Measurements from ENCODE around the gene MVK.

MVK gene

DNA sequence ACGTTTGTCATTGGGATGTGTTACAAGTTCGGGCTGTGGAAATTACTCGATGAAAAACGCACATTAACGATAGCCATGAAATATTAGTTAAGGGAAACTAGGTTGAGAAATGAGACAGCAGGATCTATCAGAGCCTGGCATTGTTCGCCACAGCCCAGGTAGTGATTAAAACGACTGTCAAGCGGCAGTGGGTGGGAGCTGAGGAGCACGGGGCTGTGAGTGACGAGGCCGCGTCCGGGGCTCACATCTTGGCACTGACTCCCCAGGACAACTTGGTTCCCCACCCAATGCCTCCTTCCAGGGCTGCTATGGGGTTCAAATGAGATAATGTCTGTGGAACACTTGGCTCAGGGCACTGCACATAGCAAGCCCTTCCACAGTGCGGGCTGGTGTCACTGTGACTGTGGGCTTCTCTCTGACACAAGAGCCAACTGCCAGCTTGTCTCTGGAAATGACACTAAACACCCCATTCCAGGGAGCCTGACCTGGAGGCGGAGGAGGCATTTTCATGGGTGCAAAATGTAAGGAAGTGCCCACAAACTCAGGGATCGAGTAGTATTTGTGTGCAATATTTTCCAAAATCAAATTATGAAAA, 19.6 kb upstream of the MVK start:
- Mint-ChIP-seq H3K9me3 (no peaks in the 10 kb centered on the region), H3K27ac (no peak overlapping the region), H3K36me3 (ENCODE audit: low read depth) (peaks cover 6% of the 10 kb centered on the region), H3K4me1 (ENCODE audit: low read depth) (no peaks in the 10 kb centered on the region), H3K4me3 (no peak overlapping the region), H3K27me3 (peaks cover 5% of the 10 kb centered on the region)
- no peak for DNase-seq

- DNase-seq = no peak
- Mint-ChIP-seq H3K36me3 (ENCODE audit: low read depth) (peaks cover 7% of the 10 kb centered on the region), H3K4me3 (no peak overlapping the region), H3K27ac (no peak overlapping the region), H3K9me3 (no peaks in the 10 kb centered on the region), H3K27me3 (peaks cover 3% of the 10 kb centered on the region), H3K4me1 (ENCODE audit: low read depth) (no peaks in the 10 kb centered on the region)
These were observed 18.8 kb upstream of the MVK start for GRCh38 chr12:109554761-109555160.

DNA sequence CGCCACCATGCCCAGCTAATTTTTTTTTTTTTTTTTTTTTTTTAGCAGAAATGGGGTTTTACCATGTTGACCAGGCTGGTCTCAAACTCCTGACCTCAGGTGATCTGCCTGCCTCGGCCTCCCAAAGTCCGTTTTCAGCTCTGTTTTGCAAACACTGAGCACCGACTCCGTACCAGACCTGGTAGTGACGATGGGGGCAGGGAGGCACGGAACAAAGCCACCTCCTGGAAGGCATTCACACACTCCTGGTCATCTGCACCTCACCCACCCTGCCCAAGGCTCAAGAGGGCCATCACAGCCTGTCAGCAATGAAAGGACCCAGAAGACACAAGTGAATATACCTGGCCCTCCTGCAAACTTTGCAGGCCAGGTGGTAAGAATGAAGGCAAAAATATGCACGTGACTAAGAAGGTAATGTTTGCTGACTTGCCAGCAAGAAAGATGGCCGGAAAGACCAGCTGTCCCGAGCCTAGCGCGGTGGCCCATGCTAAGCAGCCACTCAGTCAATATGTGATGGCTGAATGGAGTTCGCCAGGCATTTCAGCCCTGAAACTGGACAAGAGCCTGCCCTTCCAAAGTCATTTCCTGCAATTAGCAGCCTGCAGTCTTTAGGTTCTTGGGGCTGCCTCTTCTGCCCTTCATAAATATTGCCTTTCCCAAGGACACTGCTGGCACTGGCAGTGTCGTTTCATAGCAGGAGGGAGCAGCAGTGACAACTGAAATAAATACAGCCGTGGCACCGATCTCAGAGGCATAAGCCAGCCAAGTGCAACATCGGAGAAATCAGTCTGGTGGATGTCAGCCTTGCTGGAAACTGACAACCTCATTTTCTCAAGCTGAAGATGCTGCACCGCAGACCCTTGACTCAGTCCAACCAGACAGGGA, 17.9 kb upstream of the MVK start:
- DNase-seq = no peak
- Mint-ChIP-seq H3K36me3 (ENCODE audit: low read depth) (peaks cover 7% of the 10 kb centered on the region), H3K27ac (no peak overlapping the region), H3K9me3 (no peaks in the 10 kb centered on the region), H3K27me3 (no peaks in the 10 kb centered on the region), H3K4me1 (ENCODE audit: low read depth) (no peaks in the 10 kb centered on the region), H3K4me3 (no peak overlapping the region)

- no peaks in the 10 kb centered on the region for H3K4me1 Mint-ChIP-seq (ENCODE audit: low read depth)
- H3K36me3 Mint-ChIP-seq (ENCODE audit: low read depth) = peaks cover 21% of the 10 kb centered on the region
- H3K27ac Mint-ChIP-seq = no peak overlapping the region
- H3K4me3 Mint-ChIP-seq = no peak overlapping the region
- no peaks in the 10 kb centered on the region for H3K27me3 Mint-ChIP-seq
- DNase-seq = no peak
- H3K9me3 Mint-ChIP-seq = peaks cover 3% of the 10 kb centered on the region
These were observed 16.4 kb upstream of the MVK start for GRCh38 chr12:109557200-109557599.

DNA sequence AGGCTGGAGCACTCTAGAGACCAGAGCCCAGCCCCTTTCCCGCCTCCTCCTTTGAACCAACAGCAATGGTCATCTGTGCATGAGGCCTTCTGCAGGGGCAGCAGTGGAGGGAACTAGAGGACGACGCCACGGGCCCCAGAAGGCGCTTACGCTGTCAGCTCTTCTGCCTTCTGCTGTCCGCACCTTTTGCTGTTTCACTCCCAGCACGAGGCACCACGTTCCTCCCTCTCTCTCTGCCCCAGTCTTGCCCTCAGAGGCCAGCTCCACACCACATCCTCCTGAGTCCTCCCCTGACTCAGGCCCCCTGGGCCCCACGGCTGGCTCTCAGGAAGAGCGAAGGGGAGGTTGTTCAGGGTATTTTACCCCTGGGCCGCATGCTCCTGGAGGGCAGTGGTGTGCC, 15.8 kb upstream of the MVK start:
- peaks cover 27% of the 10 kb centered on the region for H3K36me3 Mint-ChIP-seq (ENCODE audit: low read depth)
- H3K4me3 Mint-ChIP-seq = no peak overlapping the region
- peaks cover 6% of the 10 kb centered on the region for H3K9me3 Mint-ChIP-seq
- no peak overlapping the region for H3K27ac Mint-ChIP-seq
- H3K4me1 Mint-ChIP-seq (ENCODE audit: low read depth) = no peaks in the 10 kb centered on the region
- no peak for DNase-seq
- no peaks in the 10 kb centered on the region for H3K27me3 Mint-ChIP-seq

- Mint-ChIP-seq H3K36me3 (ENCODE audit: low read depth) (peaks cover 35% of the 10 kb centered on the region), H3K4me1 (ENCODE audit: low read depth) (no peaks in the 10 kb centered on the region), H3K27ac (no peak overlapping the region)
These were observed 15.0 kb upstream of the MVK start for GRCh38 chr12:109558374-109559199.

DNA sequence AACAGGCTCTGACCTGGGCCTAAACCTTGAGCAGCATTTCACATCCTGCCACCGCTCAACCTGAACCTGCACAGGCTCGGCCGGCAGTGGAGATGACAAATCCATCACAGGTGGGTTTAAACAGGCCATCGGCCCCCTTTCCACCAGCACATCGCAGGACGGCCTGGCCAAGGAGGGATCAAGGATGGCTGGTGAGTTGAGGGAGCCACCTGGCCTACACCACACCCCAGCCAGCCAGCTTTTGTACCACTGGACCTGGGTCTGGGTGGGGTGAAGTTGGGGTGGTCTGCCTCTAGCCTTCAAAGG, 14.4 kb upstream of the MVK start:
- no peak overlapping the region for H3K4me3 Mint-ChIP-seq
- DNase-seq = no peak
- peaks cover 40% of the 10 kb centered on the region for H3K36me3 Mint-ChIP-seq (ENCODE audit: low read depth)
- no peak overlapping the region for H3K27ac Mint-ChIP-seq
- H3K27me3 Mint-ChIP-seq = no peaks in the 10 kb centered on the region
- no peaks in the 10 kb centered on the region for H3K4me1 Mint-ChIP-seq (ENCODE audit: low read depth)
- H3K9me3 Mint-ChIP-seq = peaks cover 6% of the 10 kb centered on the region

More at GRCh38 chr12:109558374-109559199, 15.0 kb upstream of the MVK start:
- Mint-ChIP-seq H3K27me3 (no peaks in the 10 kb centered on the region), H3K9me3 (peaks cover 6% of the 10 kb centered on the region), H3K4me3 (no peak overlapping the region)
- DNase-seq = no peak

- no peak overlapping the region for H3K27ac Mint-ChIP-seq
- DNase-seq = no peak
- peaks cover 45% of the 10 kb centered on the region for H3K36me3 Mint-ChIP-seq (ENCODE audit: low read depth)
- H3K4me1 Mint-ChIP-seq (ENCODE audit: low read depth) = no peaks in the 10 kb centered on the region
- H3K9me3 Mint-ChIP-seq = peaks cover 6% of the 10 kb centered on the region
- no peaks in the 10 kb centered on the region for H3K27me3 Mint-ChIP-seq
- no peak overlapping the region for H3K4me3 Mint-ChIP-seq
These were observed 14.0 kb upstream of the MVK start for GRCh38 chr12:109559601-109560000.

DNA sequence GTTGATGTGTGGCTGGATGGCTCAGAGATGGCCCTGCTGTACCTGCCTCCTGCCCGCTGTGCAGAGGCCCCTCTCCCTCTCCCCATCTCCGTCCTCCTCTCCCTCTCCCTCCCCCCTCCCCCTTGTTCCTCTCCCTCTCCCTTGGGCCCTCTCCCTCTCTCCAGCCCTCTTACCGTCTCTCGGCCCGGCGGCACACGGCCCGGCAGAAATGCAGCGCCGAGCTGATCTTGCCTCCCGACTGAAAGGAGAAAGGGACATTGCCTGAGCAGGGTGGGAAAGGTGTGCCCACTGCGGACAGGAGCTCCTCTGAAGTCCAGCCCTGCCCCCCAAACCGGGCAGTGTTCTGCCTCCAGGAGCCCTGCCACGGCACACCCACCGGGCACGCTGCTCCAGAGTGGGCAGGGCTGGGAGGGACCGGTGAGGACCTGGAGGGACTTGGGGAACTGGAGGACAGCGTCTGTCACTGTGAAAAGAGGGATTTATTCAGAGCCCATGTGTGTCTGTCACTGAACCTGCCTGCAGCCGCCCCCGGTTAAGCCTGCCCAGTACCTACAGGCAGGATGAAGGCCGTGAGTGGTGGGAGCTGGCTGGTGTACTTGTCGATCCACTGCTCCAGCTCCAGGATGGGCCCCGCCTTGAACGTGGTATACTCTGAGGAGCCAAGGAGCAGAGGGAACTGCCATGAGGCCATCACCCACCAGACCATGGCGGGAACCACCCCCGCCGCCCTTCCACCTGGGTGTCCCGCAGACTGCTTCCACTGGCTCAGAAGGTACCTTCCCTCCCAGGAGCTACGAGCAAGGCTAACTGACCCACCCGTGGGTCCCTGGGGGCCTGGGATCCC, 12.5 kb upstream of the MVK start:
- Mint-ChIP-seq H3K9me3 (peaks cover 6% of the 10 kb centered on the region), H3K27ac (no peak overlapping the region), H3K4me1 (ENCODE audit: low read depth) (no peaks in the 10 kb centered on the region), H3K36me3 (ENCODE audit: low read depth) (peaks cover 60% of the 10 kb centered on the region), H3K27me3 (no peaks in the 10 kb centered on the region), H3K4me3 (no peak overlapping the region)
- DNase-seq = no peak

- Mint-ChIP-seq H3K27ac (no peak overlapping the region), H3K4me1 (ENCODE audit: low read depth) (no peaks in the 10 kb centered on the region), H3K9me3 (peaks cover 6% of the 10 kb centered on the region), H3K4me3 (no peak overlapping the region), H3K36me3 (ENCODE audit: low read depth) (peaks cover 66% of the 10 kb centered on the region), H3K27me3 (no peaks in the 10 kb centered on the region)
- DNase-seq = no peak
These were observed 11.9 kb upstream of the MVK start for GRCh38 chr12:109561711-109562030.

- peaks cover 6% of the 10 kb centered on the region for H3K9me3 Mint-ChIP-seq
- H3K27ac Mint-ChIP-seq = no peak overlapping the region
- H3K4me1 Mint-ChIP-seq (ENCODE audit: low read depth) = no peaks in the 10 kb centered on the region
- no peaks in the 10 kb centered on the region for H3K27me3 Mint-ChIP-seq
- no peak overlapping the region for H3K4me3 Mint-ChIP-seq
- H3K36me3 Mint-ChIP-seq (ENCODE audit: low read depth) = peaks cover 74% of the 10 kb centered on the region
- no peak for DNase-seq
These were observed 10.7 kb upstream of the MVK start for GRCh38 chr12:109562871-109563270.

- H3K4me3 Mint-ChIP-seq = no peak overlapping the region
- no peak overlapping the region for H3K27ac Mint-ChIP-seq
- H3K9me3 Mint-ChIP-seq = peaks cover 6% of the 10 kb centered on the region
- no peak for DNase-seq
- H3K36me3 Mint-ChIP-seq (ENCODE audit: low read depth) = peaks cover 80% of the 10 kb centered on the region
- H3K4me1 Mint-ChIP-seq (ENCODE audit: low read depth) = no peaks in the 10 kb centered on the region
- no peaks in the 10 kb centered on the region for H3K27me3 Mint-ChIP-seq
These were observed 10.0 kb upstream of the MVK start for GRCh38 chr12:109563291-109564284.

DNA sequence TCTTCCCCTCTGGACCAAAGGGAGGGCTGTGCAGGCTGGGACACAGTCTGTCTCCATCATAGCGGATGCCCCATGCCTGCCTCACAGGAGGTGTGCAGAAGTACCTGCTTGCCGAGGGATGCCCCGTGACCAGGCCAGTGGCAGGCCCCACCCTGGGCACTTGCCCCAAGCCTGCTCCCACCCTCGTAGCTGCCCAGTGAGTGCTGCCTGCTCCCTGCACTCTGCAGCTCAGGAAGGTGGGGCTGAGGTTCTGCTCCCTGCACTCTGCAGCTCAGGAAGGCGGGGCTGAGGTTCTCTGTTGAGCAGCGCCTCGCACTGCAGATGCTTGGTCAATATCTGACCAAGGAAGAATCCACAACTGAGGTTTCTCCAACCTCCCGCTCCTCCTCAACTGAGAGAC, 7.2 kb upstream of the MVK start:
- Mint-ChIP-seq H3K4me1 (ENCODE audit: low read depth) (peaks cover 1% of the 10 kb centered on the region), H3K36me3 (ENCODE audit: low read depth) (peaks cover 97% of the 10 kb centered on the region), H3K9me3 (peaks cover 6% of the 10 kb centered on the region), H3K4me3 (no peak overlapping the region), H3K27me3 (no peaks in the 10 kb centered on the region), H3K27ac (no peak overlapping the region)
- no peak for DNase-seq
